IPS-NIHi7 (cell line): ENCODE results near the gene ULK4.
A peak's percentile ranks its signal among the peaks of the same experiment; 100 is the strongest.
"Not testable (repeated sequence)": the region's sequence is repeated elsewhere in the genome, so short reads cannot be mapped to it uniquely, and the experiment has no call there.

Experiments
- DNase-seq: peaks from one replicate; pipeline ENCODE4 v3.0.0; 2012; ENCODE audit warnings: mixed read lengths; ENCODE audit errors: extremely low spot score

The ULK4 gene

DNA sequence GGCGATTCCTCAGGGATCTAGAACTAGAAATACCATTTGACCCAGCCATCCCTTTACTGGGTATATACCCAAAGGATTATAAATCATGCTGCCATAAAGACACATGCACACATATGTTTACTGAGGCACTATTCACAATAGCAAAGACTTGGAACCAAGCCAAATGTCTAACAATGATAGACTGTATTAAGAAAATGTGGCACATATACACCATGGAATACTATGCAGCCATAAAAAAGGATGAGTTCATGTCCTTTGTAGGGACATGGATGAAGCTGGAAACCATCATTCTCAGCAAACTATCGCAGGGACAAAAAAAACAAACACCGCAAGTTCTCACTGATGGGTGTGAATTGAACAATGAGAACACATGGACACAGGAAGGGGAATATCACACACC is 515.6 kb downstream of the ULK4 start:
- not testable (repeated sequence) for DNase-seq

GRCh38 chr3:41441568-41441967 is 520.3 kb downstream of the ULK4 start:
- no peak for DNase-seq

GRCh38 chr3:41441139-41441538 is 520.8 kb downstream of the ULK4 start:
- no peak for DNase-seq

DNA sequence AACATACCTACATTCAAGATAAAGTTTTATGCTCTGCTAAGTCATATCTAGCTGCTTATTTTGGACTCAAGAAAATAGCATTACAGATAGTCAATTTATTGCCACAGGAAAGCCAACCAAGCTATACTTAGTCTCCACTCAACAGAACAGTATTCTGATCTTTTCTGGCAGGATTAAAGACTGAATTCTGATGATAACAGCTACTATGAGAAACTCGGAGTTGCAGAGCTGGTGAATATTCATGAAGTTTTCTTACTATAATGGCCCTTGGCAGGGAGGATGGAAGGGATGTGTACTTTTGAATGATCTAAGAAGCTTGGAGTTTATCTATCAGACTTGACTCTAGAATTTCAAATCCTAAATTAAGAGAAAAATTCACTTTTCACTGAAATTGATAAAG is 524.9 kb downstream of the ULK4 start:
- DNase-seq = no peak

DNA sequence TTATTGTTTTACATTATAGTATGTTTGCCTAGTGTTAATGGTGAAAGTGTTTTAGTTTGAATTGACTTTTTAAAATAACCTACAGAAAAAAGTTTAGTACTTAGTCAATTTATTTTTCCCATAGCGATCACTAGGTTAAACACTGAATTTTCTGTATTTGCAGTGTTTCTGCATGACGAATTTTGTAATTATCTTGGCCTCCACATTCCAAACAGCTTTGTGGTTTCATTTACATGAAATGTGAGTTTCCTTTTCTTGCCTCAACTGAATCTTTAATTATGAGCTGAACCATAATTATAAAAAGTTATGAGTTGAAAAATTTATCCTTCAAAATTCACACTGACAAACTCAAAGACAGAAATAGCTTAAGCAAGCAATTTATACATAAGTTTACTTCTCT is 527.1 kb downstream of the ULK4 start:
- DNase-seq = no peak

DNA sequence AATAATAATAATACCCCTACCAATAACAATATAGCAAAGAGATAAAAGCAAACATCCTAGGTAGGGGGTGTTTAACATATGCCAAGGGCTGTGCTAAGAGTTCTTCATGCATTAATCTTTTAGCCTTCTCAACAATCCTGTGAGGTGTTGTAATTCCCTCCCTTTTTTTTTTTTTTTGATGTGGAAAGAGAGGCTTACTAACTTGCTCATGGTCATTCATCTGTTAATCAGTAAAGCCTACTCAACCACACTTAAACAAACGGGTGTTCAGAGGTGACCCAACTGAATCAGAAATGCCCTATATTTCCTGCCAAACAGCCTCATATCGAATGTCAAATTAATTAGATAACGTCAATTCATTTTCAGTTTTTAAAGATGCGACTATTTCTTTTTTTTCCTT is 530.5 kb downstream of the ULK4 start:
- DNase-seq = no peak

- no peak for DNase-seq
These were observed 531.0 kb downstream of the ULK4 start for GRCh38 chr3:41430886-41431285.

DNA sequence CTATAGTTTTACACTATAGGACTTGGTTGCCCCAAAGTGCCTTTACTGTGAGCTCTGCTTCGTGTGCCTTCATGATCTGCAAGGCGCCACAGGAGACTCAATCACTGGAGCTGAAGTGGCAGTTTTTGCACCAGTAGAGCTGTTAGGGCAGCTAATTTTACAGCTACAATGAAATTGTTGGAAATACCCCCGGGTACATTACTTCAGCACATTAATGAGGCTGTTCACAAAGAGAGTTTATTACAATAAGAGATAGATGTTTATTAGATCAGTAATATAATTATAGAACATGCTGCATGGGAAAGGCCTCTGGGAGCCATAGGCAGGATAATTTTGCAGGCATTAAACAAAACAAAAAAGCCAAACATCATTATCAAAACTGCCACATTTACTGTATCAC is 531.5 kb downstream of the ULK4 start:
- no peak for DNase-seq

GRCh38 chr3:41426485-41426884 is 535.4 kb downstream of the ULK4 start:
- no peak for DNase-seq

DNA sequence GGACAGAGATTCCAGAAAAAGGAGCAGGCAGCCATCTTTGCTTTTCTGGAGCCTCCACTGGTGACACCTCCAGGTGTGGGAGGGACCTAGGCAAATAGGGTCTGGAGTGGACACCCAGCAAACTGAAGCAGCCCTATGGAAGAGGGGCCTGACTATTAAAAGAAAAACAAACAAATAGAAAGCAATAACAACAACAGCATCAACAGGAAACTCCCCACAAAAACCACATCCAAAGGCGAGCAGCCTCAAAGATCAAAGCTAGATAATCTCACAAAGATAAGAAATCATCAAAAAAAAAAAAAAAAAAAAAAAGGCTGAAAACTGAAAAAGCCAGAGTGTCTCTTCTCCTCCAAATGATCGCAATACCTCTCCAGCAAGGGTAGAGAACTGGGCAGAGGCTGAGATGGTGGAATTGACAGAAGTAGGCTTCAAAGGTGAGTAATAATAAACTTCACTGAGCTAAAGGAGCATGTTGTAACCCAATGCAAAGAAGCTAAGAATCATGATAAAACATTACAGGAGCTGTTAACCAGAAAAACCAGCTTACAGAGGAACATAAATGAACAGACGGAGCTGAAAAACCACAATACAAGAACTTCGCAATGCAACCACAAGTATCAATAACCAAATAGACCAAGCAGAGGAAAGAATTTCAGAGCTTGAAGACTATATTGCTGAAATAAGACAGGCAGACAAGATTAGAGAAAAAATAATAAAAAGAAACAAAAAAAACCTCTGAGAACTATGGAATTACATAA is 537.2 kb downstream of the ULK4 start:
- DNase-seq = no peak

- no peak for DNase-seq
These were observed 542.1 kb downstream of the ULK4 start for GRCh38 chr3:41419809-41420208.

DNA sequence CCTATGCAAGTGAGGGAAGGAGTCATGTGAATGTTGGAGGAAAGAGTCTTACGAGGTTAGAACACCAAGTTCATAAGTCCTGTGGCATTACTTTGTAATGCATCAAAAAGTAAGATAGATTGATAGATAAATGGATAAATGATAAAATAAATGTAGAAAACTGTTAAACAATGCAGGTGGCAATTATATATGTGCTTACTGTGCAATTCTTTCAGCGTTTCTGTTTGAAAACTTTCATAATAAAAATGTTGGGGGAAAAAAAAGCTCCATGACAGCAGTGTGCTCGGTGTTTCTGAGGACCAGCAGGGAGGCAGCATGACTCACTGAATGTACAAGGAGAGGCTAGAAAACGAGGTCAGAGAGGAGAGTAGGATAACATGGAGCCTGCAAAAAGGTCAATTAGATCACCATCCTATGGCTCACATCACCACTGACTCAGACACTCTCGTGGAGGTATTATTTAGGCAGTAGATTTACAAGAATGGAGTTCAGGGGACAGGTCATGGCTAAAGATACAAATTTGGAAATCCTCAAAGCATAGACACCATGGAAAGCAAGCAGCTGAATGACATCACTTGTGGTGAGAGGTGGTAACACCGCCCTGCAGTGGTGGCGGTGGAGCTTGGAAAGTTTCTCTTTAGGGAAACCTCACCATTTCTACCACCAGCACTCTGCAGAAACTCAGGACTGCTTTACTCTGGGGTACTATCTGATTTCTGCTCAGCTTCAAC is 542.8 kb downstream of the ULK4 start:
- DNase-seq = peak; percentile 38

- DNase-seq = no peak
These were observed 544.3 kb downstream of the ULK4 start for GRCh38 chr3:41417574-41417973.

- DNase-seq = no peak
These were observed 550.8 kb downstream of the ULK4 start for GRCh38 chr3:41411065-41411464.

DNA sequence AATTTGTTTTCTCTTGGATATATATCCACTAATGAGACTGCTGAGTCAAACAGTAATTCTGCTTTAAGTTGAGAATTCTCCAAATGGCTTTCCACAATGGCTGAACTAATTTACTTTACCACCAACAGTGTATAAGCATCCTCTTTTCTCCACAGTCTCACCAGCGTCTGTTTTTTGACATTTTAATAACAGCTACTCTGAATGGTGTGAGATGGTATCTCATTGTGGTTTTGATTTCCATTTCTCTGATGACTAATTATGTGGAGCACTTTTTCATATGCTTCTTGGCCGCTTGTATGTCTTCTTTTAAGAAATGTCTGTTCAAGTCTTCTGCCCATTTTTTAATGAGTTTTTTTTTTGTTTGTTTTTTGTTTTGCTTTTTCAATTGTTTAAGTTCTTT is 556.4 kb downstream of the ULK4 start:
- no peak for DNase-seq

DNA sequence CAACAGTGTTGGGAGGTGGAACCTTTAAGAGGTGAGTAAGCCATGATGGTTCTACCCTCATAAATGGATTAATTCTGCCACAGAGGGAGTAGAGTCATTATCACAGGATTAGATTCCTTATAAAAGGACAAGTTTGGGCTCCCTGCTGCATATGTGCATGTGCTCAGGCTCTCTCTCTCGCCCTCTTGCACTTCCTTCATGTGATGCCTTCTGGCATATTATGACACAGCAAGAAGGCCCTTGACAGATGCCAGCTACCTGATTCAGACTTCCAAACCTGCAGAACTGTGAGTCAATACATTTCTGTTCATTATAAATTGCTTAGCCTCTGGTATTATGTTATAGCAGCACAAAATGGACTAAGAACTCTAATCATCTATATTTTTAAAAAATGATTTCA is 557.3 kb downstream of the ULK4 start:
- DNase-seq = no peak

DNA sequence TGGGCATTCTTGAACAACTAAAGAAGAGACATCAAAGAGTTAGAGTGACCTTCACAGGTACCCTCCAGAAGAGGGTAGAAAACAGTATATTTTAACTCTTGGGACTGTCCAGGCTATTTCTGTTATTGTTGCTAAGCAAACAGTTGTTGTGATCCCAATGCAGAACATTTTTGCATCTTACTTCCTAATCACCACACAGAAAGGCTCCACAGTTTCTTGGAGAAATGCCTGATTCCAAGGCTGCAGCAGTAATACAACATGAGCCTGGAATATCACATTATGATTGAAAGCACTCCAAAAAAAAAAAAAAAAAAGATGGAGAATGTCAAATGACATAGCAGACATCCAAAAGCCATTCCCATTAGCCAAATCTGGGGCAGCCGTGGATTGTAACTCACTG is 567.0 kb downstream of the ULK4 start:
- no peak for DNase-seq

DNA sequence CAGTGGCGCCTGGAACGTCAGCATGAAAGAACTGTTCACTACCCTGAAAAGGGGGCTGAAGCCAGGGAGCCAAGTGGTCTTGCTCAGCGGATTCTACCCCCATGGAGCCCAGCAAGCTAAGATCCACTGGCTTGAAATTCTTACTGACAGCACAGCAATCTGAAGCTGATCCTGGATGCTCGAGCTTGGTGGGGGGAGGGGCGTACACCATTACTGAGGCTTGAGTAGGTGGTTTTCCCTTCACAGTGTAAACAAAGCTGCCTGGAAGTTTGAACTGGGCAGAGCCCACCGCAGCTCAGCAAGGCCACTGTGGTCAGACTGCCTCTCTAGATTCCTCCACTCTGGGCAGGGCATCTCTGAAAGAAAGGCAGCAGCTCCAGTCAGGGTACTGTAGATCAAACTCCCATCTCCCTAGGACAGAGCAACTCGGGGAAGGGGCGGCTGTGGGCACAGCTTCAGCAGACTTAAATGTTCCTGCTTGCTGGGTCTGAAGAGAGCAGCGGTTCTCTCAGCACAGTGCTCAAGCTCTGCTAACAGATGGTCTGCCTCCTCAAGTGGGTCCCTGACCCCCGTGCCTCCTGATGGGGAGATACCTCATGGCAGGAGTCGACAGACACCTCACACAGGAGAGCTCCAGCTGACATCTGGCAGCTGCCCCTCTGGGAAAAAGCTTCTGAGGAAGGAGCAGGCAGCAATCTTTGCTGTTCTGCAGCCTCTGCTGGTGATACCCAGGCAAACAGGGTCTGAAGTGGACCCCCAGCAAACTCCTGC is 591.0 kb downstream of the ULK4 start:
- DNase-seq = not testable (repeated sequence)

DNA sequence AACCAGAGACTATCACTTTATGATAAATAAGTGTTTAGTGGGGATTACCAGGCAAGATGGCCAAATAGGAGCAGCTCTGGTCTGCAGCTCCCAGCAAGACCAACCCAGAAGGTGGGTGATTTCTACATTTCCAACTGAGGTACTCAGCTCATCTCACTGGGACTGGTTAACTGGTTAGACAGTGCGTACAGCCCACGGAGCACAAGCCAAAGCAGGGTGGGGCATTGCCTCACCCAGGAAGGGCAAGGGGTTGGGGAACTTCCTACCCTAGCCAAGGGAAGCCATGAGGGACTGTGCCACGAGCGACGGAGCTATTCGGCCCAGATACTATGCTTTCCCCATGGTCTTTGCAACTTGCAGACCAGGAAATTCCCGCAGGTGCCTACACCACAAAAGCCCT is 591.6 kb downstream of the ULK4 start:
- no peak for DNase-seq

DNA sequence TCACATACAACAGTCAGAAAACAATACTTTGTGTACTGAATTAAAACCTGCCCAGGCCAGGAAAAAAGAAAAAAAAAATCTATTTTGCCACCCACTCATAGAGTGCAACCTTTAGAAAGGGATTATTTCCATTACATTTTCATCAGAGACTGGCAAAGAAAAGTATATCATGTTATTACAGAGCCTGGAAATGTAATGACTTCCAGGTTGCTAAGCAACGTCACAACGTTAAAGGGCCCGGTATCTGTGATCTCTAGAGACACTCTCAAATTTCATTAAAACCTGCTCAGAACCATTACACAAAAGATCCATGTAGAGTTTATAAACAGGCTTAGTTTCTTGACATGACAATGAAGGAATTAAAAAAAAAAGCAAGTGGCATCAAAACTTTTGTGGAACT is 592.1 kb downstream of the ULK4 start:
- DNase-seq = no peak

GRCh38 chr3:41365973-41366372 is 595.9 kb downstream of the ULK4 start:
- peak; percentile 22 for DNase-seq

- no peak for DNase-seq
These were observed 597.2 kb downstream of the ULK4 start for GRCh38 chr3:41364736-41365135.
